Germinal center (tissue), 1 donor: ENCODE results near the gene PPP1R3D.
"Not testable (repeated sequence)": the region's sequence is repeated elsewhere in the genome, so short reads cannot be mapped to it uniquely, and the experiment has no call there.

Source experiments
- DNase-seq: peaks from one replicate; pipeline ENCODE4 v3.0.0; 2012; ENCODE audit warnings: mixed read lengths, low spot score

PPP1R3D gene, protein sequence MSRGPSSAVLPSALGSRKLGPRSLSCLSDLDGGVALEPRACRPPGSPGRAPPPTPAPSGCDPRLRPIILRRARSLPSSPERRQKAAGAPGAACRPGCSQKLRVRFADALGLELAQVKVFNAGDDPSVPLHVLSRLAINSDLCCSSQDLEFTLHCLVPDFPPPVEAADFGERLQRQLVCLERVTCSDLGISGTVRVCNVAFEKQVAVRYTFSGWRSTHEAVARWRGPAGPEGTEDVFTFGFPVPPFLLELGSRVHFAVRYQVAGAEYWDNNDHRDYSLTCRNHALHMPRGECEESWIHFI

DNA sequence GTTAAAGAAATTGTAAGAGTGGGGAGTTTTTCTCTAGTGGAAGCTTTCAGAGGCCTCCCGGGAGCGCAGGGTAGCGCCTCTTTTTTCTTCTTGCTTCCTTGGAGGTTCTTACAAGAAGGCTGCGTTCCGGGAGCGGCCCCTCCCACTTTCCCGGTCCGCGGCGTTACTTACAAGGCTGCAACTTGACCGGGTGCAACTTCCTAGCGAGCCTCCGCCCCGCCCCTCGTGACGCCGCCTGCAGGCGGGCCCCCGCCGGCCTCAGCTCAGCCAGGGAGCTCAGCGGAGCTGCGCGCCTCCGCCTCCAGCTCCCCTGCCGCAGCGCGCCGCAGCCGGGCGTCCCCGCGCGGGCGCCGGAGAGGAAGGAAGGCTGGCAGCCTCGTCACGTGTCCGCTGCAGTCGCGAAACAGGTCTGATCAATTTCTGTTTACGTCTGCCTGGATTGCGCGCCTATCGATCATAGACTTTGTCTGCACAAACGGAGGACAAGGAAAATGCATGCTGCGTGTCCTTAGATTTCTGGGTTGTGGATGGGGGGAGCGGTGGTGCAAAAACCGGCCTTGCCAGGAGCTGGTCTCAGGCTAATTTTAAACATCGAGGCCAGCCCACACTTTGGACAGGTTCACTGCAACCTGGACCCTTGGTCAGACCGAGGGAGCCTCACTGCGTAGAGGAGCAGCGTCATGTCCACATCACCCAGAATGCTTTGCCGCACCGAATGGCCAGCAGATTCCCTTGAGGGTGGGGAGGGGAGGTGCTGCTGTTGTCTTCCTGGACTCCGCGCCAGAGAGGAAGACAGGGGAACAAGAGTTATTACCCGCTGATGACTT is at the start of gene PPP1R3D, which contains the start of gene FAM217B:
Gene PPP1R3D (minus strand): TSS at position 177 of the 827 bp plus-strand sequence. CDS start 374 bp downstream, outside the sequence.
Gene FAM217B (plus strand): TSS at position 261 of the 827 bp plus-strand sequence. CDS start 3,555 bp downstream, outside the sequence.
- DNase-seq: peak; percentile 94

- no peak for DNase-seq
These were observed 48.0 kb upstream of the PPP1R3D start for GRCh38 chr20:59988141-59988540.

DNA sequence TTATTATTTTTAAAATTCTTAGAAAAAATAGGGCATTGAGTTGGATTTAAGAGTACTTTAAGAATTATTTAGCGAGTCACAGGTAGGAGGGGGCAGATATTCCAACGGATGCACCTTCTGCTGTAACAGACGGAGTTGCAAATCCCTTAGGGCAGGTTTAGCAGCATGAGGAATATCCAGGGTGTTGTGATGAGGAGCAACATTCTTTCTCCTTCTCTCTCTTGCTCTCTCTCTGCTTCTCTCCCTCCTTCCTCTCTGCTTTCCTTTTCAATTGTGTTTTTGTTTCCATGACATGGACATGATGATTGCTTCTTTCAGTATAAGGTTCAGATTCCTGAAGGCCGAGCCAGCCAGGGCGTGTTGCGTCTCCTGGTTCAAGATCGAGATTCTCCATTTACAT is 47.0 kb upstream of the PPP1R3D start:
- DNase-seq: no peak

GRCh38 chr20:59985864-59986263 is 45.8 kb upstream of the PPP1R3D start:
- no peak for DNase-seq

DNA sequence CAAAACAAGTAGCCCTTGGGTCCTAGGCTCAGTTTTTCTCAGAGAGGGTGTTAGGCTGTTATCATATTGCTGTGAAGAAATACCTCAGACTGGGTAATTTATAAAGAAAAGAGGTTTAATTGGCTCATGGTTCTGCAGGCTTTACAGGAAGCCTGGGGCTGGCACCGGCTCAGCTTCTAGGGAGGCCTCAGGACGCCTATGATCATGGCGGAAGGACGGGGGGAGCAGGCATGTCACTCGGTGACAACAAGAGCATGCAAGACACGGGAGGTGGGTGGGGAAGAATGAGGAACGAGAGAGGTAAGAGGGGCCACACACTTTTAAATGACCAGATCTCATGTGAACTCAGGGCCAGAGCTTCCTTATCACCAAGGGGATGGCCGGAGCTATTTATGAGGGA is 45.1 kb upstream of the PPP1R3D start:
- DNase-seq: no peak

DNA sequence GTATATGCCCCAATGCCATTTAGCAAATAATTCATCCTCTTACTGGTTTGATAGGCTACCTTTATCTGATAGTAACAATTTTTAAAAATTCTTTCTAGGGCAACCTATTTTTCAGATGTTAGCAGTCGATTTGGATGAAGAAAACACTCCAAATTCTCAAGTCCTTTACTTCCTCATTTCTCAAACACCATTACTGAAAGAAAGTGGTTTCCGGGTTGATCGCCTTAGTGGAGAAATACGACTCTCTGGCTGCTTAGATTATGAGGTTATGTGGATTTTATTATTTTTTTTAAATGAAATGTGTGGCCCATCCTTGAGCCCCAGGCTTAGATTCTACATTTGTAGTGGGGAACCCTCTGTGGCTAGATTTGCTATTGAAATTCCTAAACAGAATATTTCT is 44.4 kb upstream of the PPP1R3D start:
- no peak for DNase-seq

- no peak for DNase-seq
These were observed 43.0 kb upstream of the PPP1R3D start for GRCh38 chr20:59983076-59983475.

GRCh38 chr20:59977086-59977485 is 37.0 kb upstream of the PPP1R3D start:
- no peak for DNase-seq

DNA sequence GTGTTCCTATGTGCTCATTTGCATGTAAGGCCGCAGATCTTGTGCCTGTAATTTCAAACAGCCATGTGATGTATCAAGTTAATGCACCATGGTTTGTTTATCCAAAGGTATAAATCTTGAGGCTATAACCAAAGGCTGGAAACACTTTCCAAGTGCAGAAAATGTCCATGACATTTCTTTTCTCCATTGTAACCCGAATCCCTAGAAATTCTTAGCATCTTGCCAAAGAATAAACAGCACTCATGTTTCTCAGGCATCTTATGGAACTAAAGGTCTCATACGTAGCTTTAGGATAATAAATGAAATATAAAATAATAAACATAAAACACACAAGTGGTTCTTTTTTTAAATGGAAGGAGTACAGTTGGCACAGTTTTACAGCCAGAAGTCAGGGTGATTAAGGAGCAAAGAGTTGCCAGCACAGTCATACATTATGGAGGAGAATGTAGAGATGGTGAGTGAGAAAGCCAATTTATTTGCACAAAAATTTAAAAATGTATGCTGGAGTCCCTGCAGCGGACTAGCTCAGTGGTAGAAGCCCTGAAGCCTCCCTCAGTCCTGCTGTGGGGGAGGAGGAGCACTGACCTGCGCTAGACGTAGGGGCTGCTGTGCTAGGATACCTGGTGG is 36.2 kb upstream of the PPP1R3D start:
- no peak for DNase-seq

DNA sequence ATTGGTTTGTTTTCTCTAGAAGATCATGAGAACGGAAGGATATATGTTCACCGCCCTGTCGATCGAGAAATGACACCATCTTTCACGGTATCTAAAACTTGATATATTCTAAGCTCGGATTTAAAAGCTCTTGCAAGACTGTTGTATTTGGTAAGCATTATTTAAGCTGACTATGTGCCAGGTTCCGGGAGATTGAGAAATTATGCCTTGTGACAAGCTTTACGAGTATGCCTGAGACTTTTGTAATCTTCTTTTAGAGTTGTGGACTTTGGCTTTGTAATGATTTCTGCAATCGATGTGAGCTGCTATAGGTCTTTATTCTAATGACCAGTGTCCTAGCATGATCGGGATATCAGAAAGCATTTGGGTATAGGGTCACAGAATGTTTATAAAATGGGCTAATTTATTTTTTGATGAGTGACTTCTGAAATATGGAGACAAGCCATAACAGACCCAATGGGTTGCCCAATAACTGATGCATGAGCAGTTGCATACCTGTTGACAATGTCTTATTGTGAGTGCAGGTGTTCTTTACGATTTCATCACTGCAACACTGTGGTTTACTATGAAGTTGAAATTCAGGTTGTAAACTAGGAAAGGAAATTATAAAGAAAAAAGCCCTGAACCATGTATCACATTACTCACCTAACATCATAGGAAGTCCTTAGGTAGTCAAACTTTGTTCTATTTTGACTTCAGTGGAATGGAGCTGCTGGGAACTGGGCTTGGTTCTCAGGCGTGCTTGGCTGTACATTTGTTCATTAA is 32.1 kb upstream of the PPP1R3D start:
- no peak for DNase-seq

DNA sequence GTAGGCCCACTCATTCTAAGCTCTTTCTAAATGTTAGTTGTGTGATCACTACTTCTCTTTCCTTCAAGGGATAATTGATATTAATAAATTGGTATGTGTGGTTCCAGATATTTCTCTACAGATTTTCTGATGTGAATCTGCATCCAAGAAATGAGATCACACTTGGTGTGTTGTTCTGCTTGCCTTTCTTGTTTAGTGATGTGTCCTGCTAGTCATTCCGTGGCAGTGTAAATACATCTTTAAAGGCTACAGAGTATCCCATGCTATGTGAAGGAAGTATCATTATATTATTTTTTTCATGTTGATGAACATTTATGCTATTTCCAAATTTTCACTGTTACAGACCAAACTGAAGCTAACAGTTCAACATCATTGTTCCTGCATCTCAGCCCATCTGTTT is 31.3 kb upstream of the PPP1R3D start:
- no peak for DNase-seq

- no peak for DNase-seq
These were observed 26.3 kb upstream of the PPP1R3D start for GRCh38 chr20:59966428-59966827.

GRCh38 chr20:59962155-59962554 is 22.1 kb upstream of the PPP1R3D start:
- DNase-seq: no peak

- DNase-seq: no peak
These were observed 21.3 kb upstream of the PPP1R3D start for GRCh38 chr20:59961423-59961822.

- DNase-seq: no peak
These were observed 18.5 kb upstream of the PPP1R3D start for GRCh38 chr20:59958626-59959025.

- DNase-seq: no peak
These were observed 18.0 kb upstream of the PPP1R3D start, which contains the start of gene CDH26 for GRCh38 chr20:59958123-59958522. TSS of gene CDH26 (plus strand) at chr20:59958423. CDS start at chr20:59958727, 304 bp downstream.

DNA sequence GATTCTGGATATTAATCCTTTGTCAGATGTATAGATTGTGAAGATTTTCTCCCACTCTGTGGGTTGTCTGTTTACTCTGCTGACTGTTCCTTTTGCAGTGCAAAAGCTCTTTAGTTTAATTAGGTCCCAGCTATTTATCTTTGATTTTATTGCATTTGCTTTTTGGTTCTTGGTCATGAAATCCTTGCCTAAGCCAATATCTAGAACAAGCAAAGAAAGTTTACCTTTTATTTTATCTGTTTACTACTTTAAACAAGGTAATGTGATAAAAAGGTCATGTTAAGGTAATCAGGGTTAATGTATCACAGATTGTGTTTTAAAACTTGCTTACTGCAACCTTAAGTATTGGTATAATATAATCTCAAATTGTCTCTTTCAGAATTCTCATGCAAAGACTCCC is 17.5 kb upstream of the PPP1R3D start:
- DNase-seq: not testable (repeated sequence)

DNA sequence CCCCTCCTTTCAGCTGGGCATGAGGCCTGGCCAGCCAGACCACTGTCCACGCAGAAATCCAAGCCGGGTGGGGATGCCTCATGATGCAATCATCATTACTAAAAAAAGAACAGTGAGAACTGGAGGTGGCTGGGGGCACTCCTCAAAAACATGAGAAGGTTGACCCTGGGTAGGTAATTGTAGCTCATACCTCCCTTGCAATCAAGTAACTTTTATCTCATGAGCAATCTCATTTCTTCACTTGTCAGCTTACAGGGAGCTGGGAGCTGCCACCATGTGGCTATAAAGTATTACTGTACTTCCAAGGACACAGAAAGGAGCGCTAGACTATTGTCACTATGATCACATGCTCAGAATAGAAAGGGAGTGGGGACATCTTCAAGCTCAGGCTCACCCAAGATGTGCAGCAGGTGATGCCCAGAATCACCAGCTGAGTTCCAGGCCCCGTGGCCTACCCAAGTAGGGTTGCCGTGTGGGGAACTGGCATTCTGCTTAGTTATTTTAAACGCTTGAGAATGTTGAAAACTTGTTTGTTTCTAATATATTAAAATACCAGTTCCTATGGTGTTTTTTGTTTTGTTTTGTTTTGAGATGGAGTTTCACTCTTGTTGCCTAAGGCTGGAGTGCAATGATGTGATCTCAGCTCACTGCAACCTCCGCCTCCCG is 15.2 kb upstream of the PPP1R3D start:
- DNase-seq: no peak

GRCh38 chr20:59954718-59955117 is 14.6 kb upstream of the PPP1R3D start:
- no peak for DNase-seq

- DNase-seq: no peak
These were observed 9.8 kb upstream of the PPP1R3D start for GRCh38 chr20:59949911-59950310.
